SK-N-MC (cell line): Measurements from ENCODE around the gene NODAL.

Source experiments
- EZH2 ChIP-seq: fragments of 200-600 bp; sonication (generic); IDR thresholded peaks from one replicate; pipeline ENCODE4 v1.6.1; 2017; ENCODE audit warnings: antibody characterized with exemption
- FOXP2 ChIP-seq: optimal IDR thresholded peaks from 2 replicates; pipeline ENCODE3; 2011; ENCODE audit warnings: mild to moderate bottlenecking, moderate library complexity; ENCODE audit not compliant: insufficient read depth; ENCODE audit errors: extremely low read length, control extremely low read depth
- POLR2AphosphoS5 ChIP-seq: IDR thresholded peaks from 2 replicates; pipeline ENCODE4 v1.6.1; 2012; ENCODE audit warnings: mild to moderate bottlenecking, low read depth, low read length, borderline replicate concordance

DNA sequence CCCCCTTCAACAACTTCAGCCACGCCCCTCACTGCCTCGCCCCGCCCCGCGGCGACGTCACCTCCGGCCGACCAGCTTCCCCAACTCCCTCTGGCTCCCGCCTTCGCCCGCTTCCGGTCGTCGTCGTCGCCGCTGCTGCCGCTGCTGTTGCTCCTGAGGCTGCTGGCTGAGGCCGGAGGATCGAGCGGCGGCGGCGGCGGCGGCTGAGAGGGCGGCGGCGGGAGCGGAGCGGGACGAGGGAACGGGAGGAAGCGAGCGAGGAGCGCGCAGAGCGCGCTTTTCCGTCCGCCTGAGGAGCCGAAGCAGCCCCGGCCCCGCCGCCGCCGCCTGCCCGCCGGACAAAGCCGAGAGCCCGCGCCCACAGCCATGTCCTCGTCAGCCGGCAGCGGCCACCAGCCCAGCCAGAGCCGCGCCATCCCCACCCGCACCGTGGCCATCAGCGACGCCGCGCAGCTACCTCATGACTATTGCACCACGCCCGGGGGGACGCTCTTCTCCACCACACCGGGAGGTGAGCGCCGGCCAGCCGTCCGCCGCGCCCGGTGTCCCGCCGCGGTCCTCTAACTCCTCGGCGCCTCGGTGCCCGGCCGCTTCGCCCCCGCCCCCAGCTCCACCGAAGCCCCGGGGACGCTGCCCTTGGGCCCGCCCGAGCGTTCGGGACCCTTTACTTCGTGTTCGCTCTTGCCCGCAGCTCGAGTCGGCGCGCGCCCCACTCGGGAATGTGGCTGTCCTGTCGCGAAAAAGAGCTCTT, 37.3 kb downstream of the NODAL start, which contains the start of gene EIF4EBP2:
- peak; percentile 82 for TF ChIP-seq POLR2AphosphoS5
- TF ChIP-seq EZH2 = no peak
- TF ChIP-seq FOXP2 = no peak
